ENCODE results near the gene TBX2.

DNA sequence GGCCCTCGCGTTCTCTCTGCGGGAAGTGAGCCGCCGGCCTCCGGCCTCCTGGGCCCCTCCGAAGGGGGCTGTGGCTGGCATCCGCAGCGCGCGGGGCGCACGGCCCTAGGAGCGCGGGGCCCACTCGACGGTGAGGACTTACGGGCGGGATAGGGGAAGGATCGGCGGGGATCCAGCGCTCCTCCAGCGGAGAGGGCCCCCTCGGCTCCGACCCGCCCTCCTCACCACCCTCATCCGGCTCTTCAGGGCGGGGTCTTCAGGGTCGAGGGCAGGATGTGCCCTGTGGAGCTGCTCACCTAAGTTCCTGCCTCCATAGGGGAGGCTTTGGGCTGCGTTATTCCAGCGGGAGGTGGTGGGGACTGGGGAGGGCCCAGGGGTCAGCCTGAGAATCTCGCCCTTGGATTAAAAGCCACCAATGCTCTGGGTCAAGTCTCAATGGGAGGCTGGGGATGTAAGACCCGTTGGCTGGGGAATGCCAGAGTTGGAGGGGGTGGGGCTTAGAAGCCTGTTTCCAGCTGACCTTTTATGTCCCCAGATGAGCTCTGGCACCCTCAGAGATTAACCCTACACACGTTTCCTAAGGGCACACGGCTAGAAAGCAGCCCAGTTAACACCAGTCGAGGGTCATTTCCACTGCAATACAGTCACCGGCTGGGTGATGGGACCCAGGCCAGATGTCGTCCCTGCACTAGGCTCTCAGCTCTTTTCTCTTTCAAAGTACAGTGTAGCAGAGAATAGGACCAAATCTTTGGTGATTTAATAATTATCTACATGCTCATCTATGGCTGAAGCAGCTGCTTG, 13.4 kb downstream of the TBX2 start:
- TF ChIP-seq, protein P1, sequence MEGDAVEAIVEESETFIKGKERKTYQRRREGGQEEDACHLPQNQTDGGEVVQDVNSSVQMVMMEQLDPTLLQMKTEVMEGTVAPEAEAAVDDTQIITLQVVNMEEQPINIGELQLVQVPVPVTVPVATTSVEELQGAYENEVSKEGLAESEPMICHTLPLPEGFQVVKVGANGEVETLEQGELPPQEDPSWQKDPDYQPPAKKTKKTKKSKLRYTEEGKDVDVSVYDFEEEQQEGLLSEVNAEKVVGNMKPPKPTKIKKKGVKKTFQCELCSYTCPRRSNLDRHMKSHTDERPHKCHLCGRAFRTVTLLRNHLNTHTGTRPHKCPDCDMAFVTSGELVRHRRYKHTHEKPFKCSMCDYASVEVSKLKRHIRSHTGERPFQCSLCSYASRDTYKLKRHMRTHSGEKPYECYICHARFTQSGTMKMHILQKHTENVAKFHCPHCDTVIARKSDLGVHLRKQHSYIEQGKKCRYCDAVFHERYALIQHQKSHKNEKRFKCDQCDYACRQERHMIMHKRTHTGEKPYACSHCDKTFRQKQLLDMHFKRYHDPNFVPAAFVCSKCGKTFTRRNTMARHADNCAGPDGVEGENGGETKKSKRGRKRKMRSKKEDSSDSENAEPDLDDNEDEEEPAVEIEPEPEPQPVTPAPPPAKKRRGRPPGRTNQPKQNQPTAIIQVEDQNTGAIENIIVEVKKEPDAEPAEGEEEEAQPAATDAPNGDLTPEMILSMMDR (IDR thresholded peaks at IDR 0.05) = no peak
- no peak for TF ChIP-seq POLR2A (IDR thresholded peaks at IDR 0.05)

Data from sigmoid colon (tissue), 3 donors.